GM19238 (cell line): ENCODE results near the gene IL1RAPL2.
"Not testable (repeated sequence)": the region's sequence is repeated elsewhere in the genome, so short reads cannot be mapped to it uniquely, and the experiment has no call there.

Experiments used
- DNase-seq: peaks from one replicate; pipeline ENCODE4 v3.0.0; 2011; ENCODE audit warnings: low spot score; ENCODE audit not compliant: insufficient read length

The IL1RAPL2 gene

GRCh38 chrX:105013719-105014118 lies 447.7 kb downstream of the IL1RAPL2 start:
- DNase-seq = no peak

- DNase-seq = no peak
Observed at GRCh38 chrX:105017641-105018040, 451.6 kb downstream of the IL1RAPL2 start.

- DNase-seq = no peak
Observed at GRCh38 chrX:105018865-105019264, 452.9 kb downstream of the IL1RAPL2 start.

- not testable (repeated sequence) for DNase-seq
Observed at GRCh38 chrX:105028962-105029361, 463.0 kb downstream of the IL1RAPL2 start.

GRCh38 chrX:105038672-105039328 lies 472.8 kb downstream of the IL1RAPL2 start:
- no peak for DNase-seq

GRCh38 chrX:105050921-105051320 lies 484.9 kb downstream of the IL1RAPL2 start:
- DNase-seq = no peak

- no peak for DNase-seq
Observed at GRCh38 chrX:105051364-105051763, 485.4 kb downstream of the IL1RAPL2 start.

- DNase-seq = no peak
Observed at GRCh38 chrX:105052926-105053325, 486.9 kb downstream of the IL1RAPL2 start.

GRCh38 chrX:105063743-105064142 lies 497.7 kb downstream of the IL1RAPL2 start:
- DNase-seq = no peak

- no peak for DNase-seq
Observed at GRCh38 chrX:105098201-105098600, 532.2 kb downstream of the IL1RAPL2 start.

- DNase-seq = no peak
Observed at GRCh38 chrX:105098812-105099211, 532.8 kb downstream of the IL1RAPL2 start.

- DNase-seq = no peak
Observed at GRCh38 chrX:105101378-105101777, 535.4 kb downstream of the IL1RAPL2 start.

- no peak for DNase-seq
Observed at GRCh38 chrX:105109936-105110335, 543.9 kb downstream of the IL1RAPL2 start.

- DNase-seq = no peak
Observed at GRCh38 chrX:105114554-105115130, 548.6 kb downstream of the IL1RAPL2 start.

GRCh38 chrX:105115596-105116320 lies 549.8 kb downstream of the IL1RAPL2 start:
- not testable (repeated sequence) for DNase-seq

GRCh38 chrX:105116486-105116885 lies 550.5 kb downstream of the IL1RAPL2 start:
- no peak for DNase-seq

GRCh38 chrX:105117621-105118020 lies 551.6 kb downstream of the IL1RAPL2 start:
- DNase-seq = no peak

- DNase-seq = no peak
Observed at GRCh38 chrX:105120463-105120862, 554.5 kb downstream of the IL1RAPL2 start.

GRCh38 chrX:105121186-105121585 lies 555.2 kb downstream of the IL1RAPL2 start:
- DNase-seq = no peak

- no peak for DNase-seq
Observed at GRCh38 chrX:105126201-105126600, 560.2 kb downstream of the IL1RAPL2 start.

- no peak for DNase-seq
Observed at GRCh38 chrX:105134273-105134672, 568.3 kb downstream of the IL1RAPL2 start.

GRCh38 chrX:105136786-105137185 lies 570.8 kb downstream of the IL1RAPL2 start:
- DNase-seq = no peak

- DNase-seq = no peak
Observed at GRCh38 chrX:105150036-105150435, 584.0 kb downstream of the IL1RAPL2 start.
